ENCODE data around the gene APBB1IP. TPM values are rescaled to one million over a fixed set of nuclear protein-coding genes. Genes with fewer than 3 reads are reported as not detected.
A peak's percentile ranks its signal among the peaks of the same experiment; 100 is the strongest.
"Not testable (repeated sequence)": the region's sequence is repeated elsewhere in the genome, so short reads cannot be mapped to it uniquely, and the experiment has no call there.

The APBB1IP gene
- polyA plus RNA-seq, 1 donor from 2014 or later, result 66.4 TPM

- Mint-ChIP-seq H3K9me3 (no peaks in the 10 kb centered on the region), H3K27me3 (no peaks in the 10 kb centered on the region), H3K36me3 (peaks cover 7% of the 10 kb centered on the region), H3K4me1 (peaks cover 0 to 3% (median 1%) of the 10 kb centered on the region in 3 donors), H3K27ac (no peak overlapping the region), H3K4me3 (no peak overlapping the region)
Measured at GRCh38 chr10:26557641-26558014, 119.5 kb downstream of the APBB1IP start.

- Mint-ChIP-seq H3K27ac (no peak overlapping the region), H3K9me3 (peaks cover 0 to 8% (median 0%) of the 10 kb centered on the region in 3 donors), H3K4me1 (no peaks in the 10 kb centered on the region), H3K27me3 (no peaks in the 10 kb centered on the region), H3K4me3 (no peak overlapping the region), H3K36me3 (peaks cover 26% of the 10 kb centered on the region)
Measured at GRCh38 chr10:26566525-26567350, 128.6 kb downstream of the APBB1IP start.

GRCh38 chr10:26567351-26567721, 129.2 kb downstream of the APBB1IP start:
- H3K27me3 Mint-ChIP-seq, result no peaks in the 10 kb centered on the region
- peaks cover 0 to 14% (median 0%) of the 10 kb centered on the region in 3 donors for H3K9me3 Mint-ChIP-seq
- H3K4me1 Mint-ChIP-seq, result no peaks in the 10 kb centered on the region
- peaks cover 29% of the 10 kb centered on the region for H3K36me3 Mint-ChIP-seq
- H3K27ac Mint-ChIP-seq, result no peak overlapping the region
- peak overlapping the region in 1 of 4 donors; percentile 1 for H3K4me3 Mint-ChIP-seq

GRCh38 chr10:26571655-26572054, 133.5 kb downstream of the APBB1IP start:
- H3K27me3 Mint-ChIP-seq, result no peaks in the 10 kb centered on the region
- peaks cover 0 to 15% (median 6%) of the 10 kb centered on the region in 3 donors for H3K9me3 Mint-ChIP-seq
- H3K27ac Mint-ChIP-seq, result no peak overlapping the region
- peaks cover 28% of the 10 kb centered on the region for H3K36me3 Mint-ChIP-seq
- peaks cover 14 to 24% (median 23%) of the 10 kb centered on the region in 3 donors for H3K4me1 Mint-ChIP-seq
- no peak overlapping the region for H3K4me3 Mint-ChIP-seq

- Mint-ChIP-seq H3K4me3 (peak overlapping the region in 2 of 4 donors; percentile 39 to 70), H3K27ac (peak overlapping the region; percentile 95 to 98 (median 95)), H3K36me3 (peaks cover 26% of the 10 kb centered on the region), H3K9me3 (peaks cover 0 to 15% (median 6%) of the 10 kb centered on the region in 3 donors), H3K4me1 (peaks cover 14 to 24% (median 23%) of the 10 kb centered on the region in 3 donors), H3K27me3 (no peaks in the 10 kb centered on the region)
Measured at GRCh38 chr10:26573674-26574073, 135.5 kb downstream of the APBB1IP start.

GRCh38 chr10:26574783-26575182, 136.6 kb downstream of the APBB1IP start:
- Mint-ChIP-seq H3K4me3 (peak overlapping the region; percentile 52 to 73 (median 60)), H3K36me3 (peaks cover 22% of the 10 kb centered on the region), H3K9me3 (peaks cover 0 to 15% (median 6%) of the 10 kb centered on the region in 3 donors), H3K27me3 (no peaks in the 10 kb centered on the region), H3K27ac (peak overlapping the region; percentile 95 to 98 (median 95)), H3K4me1 (peaks cover 14 to 24% (median 23%) of the 10 kb centered on the region in 3 donors)

GRCh38 chr10:26578371-26578770, 140.2 kb downstream of the APBB1IP start:
- H3K36me3 Mint-ChIP-seq, H3K27ac Mint-ChIP-seq, H3K4me3 Mint-ChIP-seq, H3K9me3 Mint-ChIP-seq, H3K27me3 Mint-ChIP-seq: not testable (repeated sequence)
- H3K4me1 Mint-ChIP-seq, result peaks cover 14 to 24% (median 23%) of the 10 kb centered on the region in 3 donors

GRCh38 chr10:26579256-26580063, 141.3 kb downstream of the APBB1IP start:
- no peak overlapping the region for H3K4me3 Mint-ChIP-seq
- peaks cover 0 to 6% (median 0%) of the 10 kb centered on the region in 3 donors for H3K9me3 Mint-ChIP-seq
- no peak overlapping the region for H3K27ac Mint-ChIP-seq
- H3K36me3 Mint-ChIP-seq, result peaks cover 11% of the 10 kb centered on the region
- H3K27me3 Mint-ChIP-seq, result no peaks in the 10 kb centered on the region
- H3K4me1 Mint-ChIP-seq, result peaks cover 9 to 14% (median 14%) of the 10 kb centered on the region in 3 donors

GRCh38 chr10:26586211-26586610, 148.1 kb downstream of the APBB1IP start:
- H3K9me3 Mint-ChIP-seq, result no peaks in the 10 kb centered on the region
- H3K27me3 Mint-ChIP-seq, result no peaks in the 10 kb centered on the region
- H3K36me3 Mint-ChIP-seq, result peaks cover 8% of the 10 kb centered on the region
- no peak overlapping the region for H3K4me3 Mint-ChIP-seq
- no peaks in the 10 kb centered on the region for H3K4me1 Mint-ChIP-seq
- no peak overlapping the region for H3K27ac Mint-ChIP-seq

GRCh38 chr10:26588611-26589010, 150.5 kb downstream of the APBB1IP start:
- H3K36me3 Mint-ChIP-seq, result peaks cover 14% of the 10 kb centered on the region
- no peak overlapping the region for H3K4me3 Mint-ChIP-seq
- peaks cover 0 to 2% (median 0%) of the 10 kb centered on the region in 3 donors for H3K4me1 Mint-ChIP-seq
- H3K27me3 Mint-ChIP-seq, result no peaks in the 10 kb centered on the region
- H3K9me3 Mint-ChIP-seq, result no peaks in the 10 kb centered on the region
- no peak overlapping the region for H3K27ac Mint-ChIP-seq

- not testable (repeated sequence) for H3K4me1 Mint-ChIP-seq, H3K27me3 Mint-ChIP-seq, H3K36me3 Mint-ChIP-seq, H3K9me3 Mint-ChIP-seq, H3K4me3 Mint-ChIP-seq, H3K27ac Mint-ChIP-seq
Measured at GRCh38 chr10:26589813-26590212, 151.7 kb downstream of the APBB1IP start.

GRCh38 chr10:26593896-26594295, 155.8 kb downstream of the APBB1IP start:
- Mint-ChIP-seq H3K4me3 (no peak overlapping the region), H3K36me3 (peaks cover 13% of the 10 kb centered on the region), H3K27ac (peak overlapping the region in 1 of 3 donors; percentile 59)

GRCh38 chr10:26603283-26603682, 165.1 kb downstream of the APBB1IP start:
- H3K27me3 Mint-ChIP-seq, H3K9me3 Mint-ChIP-seq, H3K4me1 Mint-ChIP-seq, H3K4me3 Mint-ChIP-seq, H3K36me3 Mint-ChIP-seq, H3K27ac Mint-ChIP-seq: not testable (repeated sequence)

More at GRCh38 chr10:26593896-26594295, 155.8 kb downstream of the APBB1IP start:
- Mint-ChIP-seq H3K27me3 (no peaks in the 10 kb centered on the region), H3K4me1 (peaks cover 0 to 2% (median 0%) of the 10 kb centered on the region in 3 donors), H3K9me3 (no peaks in the 10 kb centered on the region)

- H3K9me3 Mint-ChIP-seq, H3K36me3 Mint-ChIP-seq, H3K4me3 Mint-ChIP-seq, H3K27me3 Mint-ChIP-seq, H3K27ac Mint-ChIP-seq, H3K4me1 Mint-ChIP-seq: not testable (repeated sequence)
Measured at GRCh38 chr10:26604320-26605093, 166.4 kb downstream of the APBB1IP start.

GRCh38 chr10:26606389-26606877, 168.3 kb downstream of the APBB1IP start:
- H3K27ac Mint-ChIP-seq, H3K27me3 Mint-ChIP-seq, H3K9me3 Mint-ChIP-seq, H3K36me3 Mint-ChIP-seq, H3K4me3 Mint-ChIP-seq, H3K4me1 Mint-ChIP-seq: not testable (repeated sequence)
